Activated naive CD8-positive, alpha-beta T cell treated with anti-CD3 and anti-CD28 coated beads, Interleukin-2, amount 50 U/mL, for 24 hours (primary cell): Measurements from ENCODE around the gene PRDM2.

Experiments used
- ATAC-seq: fragments of 150-1000 bp; cut with Tn5 transposase; one replicate; pipeline ENCODE4 v1.10.0; 2021
- DNase-seq: peaks from one replicate; pipeline ENCODE4 v3.0.0; 2021
- H3K27ac Mint-ChIP-seq: one replicate; pipeline ENCODE4 v1.8.0; 2021; ENCODE audit warnings: mild to moderate bottlenecking, mixed read lengths
- H3K27me3 Mint-ChIP-seq: one replicate; pipeline ENCODE4 v1.8.0; 2021; ENCODE audit warnings: mixed read lengths
- H3K36me3 Mint-ChIP-seq: one replicate; pipeline ENCODE4 v1.8.0; 2021; ENCODE audit warnings: low read depth, mixed read lengths
- H3K4me1 Mint-ChIP-seq: one replicate; pipeline ENCODE4 v1.8.0; 2021; ENCODE audit warnings: mixed read lengths
- H3K4me3 Mint-ChIP-seq: one replicate; pipeline ENCODE4 v1.8.0; 2021; ENCODE audit warnings: mild to moderate bottlenecking, moderate library complexity, mixed read lengths
- H3K9me3 Mint-ChIP-seq: one replicate; pipeline ENCODE4 v1.8.0; 2021; ENCODE audit warnings: mixed read lengths

The PRDM2 gene

DNA sequence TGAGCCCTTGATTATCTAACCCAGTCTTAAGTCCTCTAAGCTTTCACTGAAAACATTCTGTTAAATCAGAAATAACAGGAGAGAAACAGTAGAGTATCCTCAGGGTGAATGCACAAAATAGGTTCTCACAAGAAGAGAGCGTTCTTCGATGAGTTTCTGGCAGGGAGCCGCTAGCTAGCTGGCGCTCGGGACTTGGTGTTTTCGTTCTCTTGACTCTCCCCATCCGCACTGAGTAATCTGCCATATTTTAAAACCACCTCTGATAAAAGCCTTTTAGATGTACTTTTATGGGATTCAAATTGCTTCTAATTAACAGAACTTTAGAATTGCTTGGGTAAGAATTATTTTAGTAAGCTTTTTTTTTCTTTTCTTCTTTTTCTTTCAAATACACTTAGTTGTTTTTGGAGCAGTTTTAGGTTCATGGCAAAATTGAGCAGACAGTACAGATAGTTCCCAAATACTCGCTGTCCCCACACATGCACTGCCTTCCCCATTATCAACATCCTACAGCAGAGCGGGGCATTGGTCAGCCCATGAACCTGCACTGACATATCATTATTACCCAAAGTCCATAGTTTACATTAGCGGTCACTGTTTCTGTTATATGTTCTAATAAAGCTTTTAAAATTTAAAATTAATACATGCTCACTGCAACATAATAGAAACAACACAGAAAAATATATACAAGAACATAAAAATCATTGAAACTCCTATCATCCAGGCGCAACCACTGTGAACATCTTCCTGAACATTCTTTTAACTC lies 35.4 kb downstream of the PRDM2 start:
- peak overlapping the region; percentile 40 for H3K27ac Mint-ChIP-seq
- H3K27me3 Mint-ChIP-seq, result no peaks in the 10 kb centered on the region
- DNase-seq (no peak), ATAC-seq (no peak)
- peaks cover 75% of the 10 kb centered on the region for H3K4me1 Mint-ChIP-seq
- no peaks in the 10 kb centered on the region for H3K9me3 Mint-ChIP-seq
- H3K36me3 Mint-ChIP-seq, result peaks cover 20% of the 10 kb centered on the region
- no peak overlapping the region for H3K4me3 Mint-ChIP-seq

DNA sequence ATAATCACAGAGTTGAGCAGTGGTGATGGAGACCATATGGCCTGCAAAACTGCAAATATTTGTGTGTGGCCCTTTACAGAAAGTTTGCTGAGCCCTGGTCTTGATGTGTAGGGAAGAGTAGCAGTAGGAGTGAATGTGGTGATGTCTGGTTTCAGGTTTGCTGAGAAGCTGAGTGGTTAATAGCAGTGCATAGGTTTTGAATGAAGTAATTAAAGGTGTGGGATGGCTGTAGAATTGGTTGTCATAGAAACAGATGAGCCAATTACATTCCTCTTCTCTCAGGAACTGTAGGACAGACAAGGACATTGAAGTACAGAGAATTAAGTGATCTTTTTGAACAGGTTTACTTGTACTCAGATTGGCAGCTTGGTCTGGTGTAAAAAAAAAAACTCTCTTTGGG lies 37.4 kb downstream of the PRDM2 start:
- DNase-seq (no peak), ATAC-seq (peak; percentile 96)
- Mint-ChIP-seq H3K36me3 (peaks cover 17% of the 10 kb centered on the region), H3K27ac (peak overlapping the region; percentile 25), H3K27me3 (no peaks in the 10 kb centered on the region), H3K4me3 (no peak overlapping the region), H3K4me1 (peaks cover 60% of the 10 kb centered on the region), H3K9me3 (no peaks in the 10 kb centered on the region)

- Mint-ChIP-seq H3K4me1 (peaks cover 31% of the 10 kb centered on the region), H3K27ac (no peak overlapping the region), H3K9me3 (no peaks in the 10 kb centered on the region), H3K4me3 (no peak overlapping the region), H3K36me3 (peaks cover 41% of the 10 kb centered on the region), H3K27me3 (no peaks in the 10 kb centered on the region)
- DNase-seq, result no peak
- ATAC-seq, result no peak
Observed at GRCh38 chr1:13746342-13746741, 46.4 kb downstream of the PRDM2 start.

- H3K36me3 Mint-ChIP-seq, result peaks cover 35% of the 10 kb centered on the region
- peak; percentile 94 for DNase-seq
- peaks cover 56% of the 10 kb centered on the region for H3K4me1 Mint-ChIP-seq
- peak; percentile 96 for ATAC-seq
- H3K27me3 Mint-ChIP-seq, result no peaks in the 10 kb centered on the region
- peak overlapping the region; percentile 96 for H3K4me3 Mint-ChIP-seq
- peak overlapping the region; percentile 91 for H3K27ac Mint-ChIP-seq
- H3K9me3 Mint-ChIP-seq, result no peaks in the 10 kb centered on the region
Observed at GRCh38 chr1:13748610-13749505, 48.9 kb downstream of the PRDM2 start.

DNA sequence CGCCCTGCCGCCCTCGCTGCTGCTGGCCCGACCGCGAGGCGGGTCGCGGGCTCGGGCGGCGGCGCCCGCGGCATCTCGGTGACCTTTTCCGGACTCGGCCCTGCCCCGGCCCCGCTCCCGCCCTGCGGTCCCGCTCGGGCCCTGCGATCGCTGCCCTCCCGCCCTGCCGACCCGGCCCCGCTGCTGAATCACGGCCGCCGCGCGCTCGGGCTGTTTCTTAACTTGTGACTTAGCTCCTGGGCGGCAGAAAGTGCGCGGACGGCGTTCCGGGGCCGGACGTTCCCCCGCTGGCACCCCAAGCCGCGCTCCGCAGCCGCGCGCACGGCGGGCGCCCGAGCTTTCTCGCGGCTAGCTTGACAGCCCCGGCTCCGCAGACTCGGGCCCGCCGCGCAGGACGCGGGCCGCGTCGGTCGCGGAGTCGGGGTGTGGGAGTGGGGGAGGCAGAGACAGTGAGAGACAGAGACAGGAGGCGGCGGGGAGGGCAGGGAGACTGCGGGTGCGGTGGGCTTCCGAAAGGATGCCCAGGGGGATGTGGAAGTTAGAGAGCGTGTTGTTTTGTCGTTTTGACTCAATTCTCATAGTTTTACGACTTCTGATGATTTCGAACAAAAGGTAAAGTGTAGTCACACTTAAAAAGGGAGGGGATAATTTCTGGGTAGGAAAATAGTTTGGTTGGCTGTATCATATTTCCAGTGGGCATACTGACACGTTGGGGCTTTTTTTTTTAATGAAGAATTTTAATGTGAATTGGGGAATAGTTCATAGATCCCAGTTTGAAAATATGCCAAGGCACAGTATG lies 49.8 kb downstream of the PRDM2 start:
- H3K27me3 Mint-ChIP-seq, result no peaks in the 10 kb centered on the region
- peak overlapping the region; percentile 93 for H3K27ac Mint-ChIP-seq
- peak overlapping the region; percentile 96 for H3K4me3 Mint-ChIP-seq
- peaks cover 34% of the 10 kb centered on the region for H3K36me3 Mint-ChIP-seq
- peak; percentile 18 for ATAC-seq
- peaks cover 65% of the 10 kb centered on the region for H3K4me1 Mint-ChIP-seq
- H3K9me3 Mint-ChIP-seq, result no peaks in the 10 kb centered on the region
- peak; percentile 65 for DNase-seq

GRCh38 chr1:13751458-13751871 lies 51.5 kb downstream of the PRDM2 start:
- Mint-ChIP-seq H3K4me1 (peaks cover 75% of the 10 kb centered on the region), H3K9me3 (no peaks in the 10 kb centered on the region), H3K4me3 (no peak overlapping the region), H3K36me3 (peaks cover 31% of the 10 kb centered on the region), H3K27me3 (no peaks in the 10 kb centered on the region), H3K27ac (no peak overlapping the region)
- DNase-seq, result no peak
- no peak for ATAC-seq

GRCh38 chr1:13751985-13752384 lies 52.0 kb downstream of the PRDM2 start:
- Mint-ChIP-seq H3K27ac (no peak overlapping the region), H3K4me1 (peaks cover 78% of the 10 kb centered on the region), H3K27me3 (no peaks in the 10 kb centered on the region), H3K36me3 (peaks cover 34% of the 10 kb centered on the region), H3K4me3 (no peak overlapping the region), H3K9me3 (no peaks in the 10 kb centered on the region)
- ATAC-seq (no peak), DNase-seq (no peak)

GRCh38 chr1:13752852-13753251 lies 52.9 kb downstream of the PRDM2 start:
- Mint-ChIP-seq H3K4me3 (no peak overlapping the region), H3K4me1 (peaks cover 83% of the 10 kb centered on the region), H3K27ac (no peak overlapping the region), H3K27me3 (no peaks in the 10 kb centered on the region), H3K9me3 (no peaks in the 10 kb centered on the region), H3K36me3 (peaks cover 36% of the 10 kb centered on the region)
- ATAC-seq (no peak), DNase-seq (no peak)

DNA sequence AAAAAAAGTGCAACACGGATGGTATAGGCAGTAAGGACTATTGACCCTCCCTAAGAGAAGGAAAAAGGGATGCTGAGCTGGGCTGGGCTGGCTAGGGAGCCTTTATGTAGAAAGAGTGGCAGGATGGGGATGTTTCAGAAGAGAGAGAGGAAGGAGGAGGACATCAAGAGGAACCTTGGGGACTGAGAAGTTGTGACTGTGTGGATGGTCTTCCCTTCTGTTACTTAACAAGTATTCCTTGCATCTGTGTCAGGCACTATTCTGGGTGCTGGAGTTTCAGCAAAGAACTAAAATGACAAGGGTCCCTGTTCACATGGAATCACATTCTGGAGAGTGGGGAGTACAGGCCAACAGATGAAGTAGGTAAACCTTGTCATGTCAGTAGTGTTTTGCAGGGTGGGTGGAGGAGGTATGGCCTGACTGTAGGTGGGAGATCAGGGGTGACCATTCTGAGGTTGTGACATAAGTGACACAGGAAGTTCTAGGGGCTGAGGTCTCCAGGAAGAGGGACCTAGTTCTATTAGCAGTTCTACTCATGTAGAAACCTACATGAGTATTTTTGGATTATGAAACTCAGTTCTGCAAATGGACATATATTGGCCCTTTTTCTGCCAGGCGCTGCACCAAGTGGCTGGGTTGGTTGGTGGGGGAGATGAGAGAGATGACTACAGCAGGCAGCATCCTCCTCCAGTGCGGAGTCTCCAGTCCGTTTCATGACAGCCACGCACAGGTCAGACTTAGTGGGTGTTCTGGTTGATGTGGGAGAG lies 53.8 kb downstream of the PRDM2 start:
- ATAC-seq, result no peak
- Mint-ChIP-seq H3K9me3 (no peaks in the 10 kb centered on the region), H3K36me3 (peaks cover 36% of the 10 kb centered on the region), H3K27ac (peak overlapping the region; percentile 83), H3K4me3 (no peak overlapping the region), H3K4me1 (peaks cover 81% of the 10 kb centered on the region), H3K27me3 (no peaks in the 10 kb centered on the region)
- no peak for DNase-seq

DNA sequence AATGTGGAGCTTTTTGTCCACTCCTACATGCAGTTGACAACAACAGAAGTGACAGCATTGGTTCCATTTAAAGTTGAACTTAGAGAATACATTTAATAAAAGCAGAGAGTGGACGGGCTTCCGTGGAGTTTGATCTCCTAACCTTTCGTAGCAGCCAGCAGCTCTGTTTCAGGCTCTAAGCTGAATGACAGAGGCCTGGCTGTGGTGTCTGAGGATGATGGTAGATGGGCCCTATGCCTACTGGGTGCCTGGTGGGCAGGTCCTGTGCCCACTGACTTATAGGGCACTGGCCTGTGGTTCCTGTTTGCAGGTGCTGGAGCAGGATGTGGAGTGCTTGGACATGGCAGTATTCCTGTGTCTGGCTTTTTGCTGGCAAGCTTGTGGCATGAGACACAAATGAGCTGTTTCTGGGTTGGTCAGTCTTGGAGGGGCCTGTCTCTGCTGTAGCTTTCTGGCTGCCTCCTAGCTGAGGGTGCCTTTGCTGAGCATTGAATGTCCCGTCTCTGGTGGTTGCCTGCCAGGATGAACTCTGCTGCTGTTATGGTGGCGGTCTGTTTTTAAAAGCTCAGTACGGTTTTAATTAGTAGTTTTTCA lies 54.6 kb downstream of the PRDM2 start:
- DNase-seq (no peak), ATAC-seq (no peak)
- Mint-ChIP-seq H3K27ac (peak overlapping the region; percentile 83), H3K9me3 (no peaks in the 10 kb centered on the region), H3K27me3 (no peaks in the 10 kb centered on the region), H3K36me3 (peaks cover 36% of the 10 kb centered on the region), H3K4me1 (peaks cover 89% of the 10 kb centered on the region), H3K4me3 (no peak overlapping the region)

DNA sequence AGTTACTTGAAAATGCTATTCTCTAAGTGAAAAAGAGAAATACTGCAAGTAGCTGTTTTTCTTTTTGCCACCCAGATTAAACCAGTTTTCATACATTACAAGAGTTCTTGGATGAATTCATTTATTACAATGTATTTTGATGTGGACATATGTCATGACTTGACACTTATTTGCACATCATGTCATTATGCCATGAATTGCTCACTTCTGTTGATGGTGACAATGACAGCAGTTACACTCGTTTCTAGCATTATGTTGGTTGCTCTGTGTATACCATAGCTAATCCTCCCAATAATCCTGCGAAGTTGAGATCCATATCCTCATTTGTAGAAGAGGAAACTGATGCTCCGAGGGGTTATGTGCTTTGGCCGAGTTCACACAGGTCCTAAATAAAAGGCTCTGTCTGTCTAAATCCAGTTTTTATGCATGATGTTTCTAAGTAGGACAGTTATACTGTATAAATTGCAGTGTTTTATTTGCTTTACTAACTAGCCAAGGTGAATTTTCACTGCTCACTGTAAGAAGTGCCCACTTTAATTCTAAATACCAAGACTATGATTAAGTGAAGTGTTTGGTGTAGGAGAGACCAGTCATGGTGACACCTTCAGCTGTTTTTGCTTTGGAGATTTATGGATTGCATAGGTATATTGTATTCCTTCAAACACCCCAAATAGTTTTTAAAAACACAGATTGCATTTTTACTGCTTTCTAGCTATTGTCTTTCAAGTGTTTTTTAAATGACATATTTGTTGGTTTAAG lies 56.7 kb downstream of the PRDM2 start:
- no peak overlapping the region for H3K27ac Mint-ChIP-seq
- peaks cover 90% of the 10 kb centered on the region for H3K4me1 Mint-ChIP-seq
- no peak for ATAC-seq
- H3K4me3 Mint-ChIP-seq, result no peak overlapping the region
- DNase-seq, result no peak
- no peaks in the 10 kb centered on the region for H3K27me3 Mint-ChIP-seq
- peaks cover 29% of the 10 kb centered on the region for H3K36me3 Mint-ChIP-seq
- no peaks in the 10 kb centered on the region for H3K9me3 Mint-ChIP-seq

DNA sequence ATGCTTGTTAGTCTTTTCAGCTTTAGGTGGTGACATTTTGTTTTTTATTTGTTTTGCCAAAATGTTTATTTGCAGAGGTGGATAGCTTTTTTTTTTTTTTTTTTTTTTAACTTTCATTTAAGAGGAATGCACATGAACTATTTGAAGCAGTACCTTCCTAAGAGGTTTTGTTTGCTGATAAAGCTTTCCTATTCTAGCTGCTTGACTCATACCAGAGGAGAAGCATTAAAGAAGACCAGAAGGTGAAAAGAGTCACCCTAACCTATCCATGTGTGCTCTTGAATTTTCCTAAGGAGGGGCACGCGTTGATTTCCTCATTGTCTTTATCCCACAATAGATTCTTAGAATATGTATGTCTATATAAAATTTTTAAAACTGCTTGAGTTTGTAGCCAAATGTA lies 57.7 kb downstream of the PRDM2 start:
- H3K36me3 Mint-ChIP-seq, result peaks cover 29% of the 10 kb centered on the region
- ATAC-seq, result no peak

GRCh38 chr1:13759072-13759471 lies 59.1 kb downstream of the PRDM2 start:
- no peak overlapping the region for H3K4me3 Mint-ChIP-seq
- H3K9me3 Mint-ChIP-seq, result no peaks in the 10 kb centered on the region
- DNase-seq, result no peak
- peaks cover 89% of the 10 kb centered on the region for H3K4me1 Mint-ChIP-seq
- ATAC-seq, result no peak
- H3K27ac Mint-ChIP-seq, result no peak overlapping the region
- H3K27me3 Mint-ChIP-seq, result no peaks in the 10 kb centered on the region
- H3K36me3 Mint-ChIP-seq, result peaks cover 21% of the 10 kb centered on the region

More for the DNA sequence above, 57.7 kb downstream of the PRDM2 start:
- peaks cover 90% of the 10 kb centered on the region for H3K4me1 Mint-ChIP-seq
- no peaks in the 10 kb centered on the region for H3K9me3 Mint-ChIP-seq
- no peak for DNase-seq
- H3K27ac Mint-ChIP-seq, result peak overlapping the region; percentile 72
- H3K27me3 Mint-ChIP-seq, result no peaks in the 10 kb centered on the region
- no peak overlapping the region for H3K4me3 Mint-ChIP-seq
